ENCODE measurements around the gene CADPS.

Gene CADPS

DNA sequence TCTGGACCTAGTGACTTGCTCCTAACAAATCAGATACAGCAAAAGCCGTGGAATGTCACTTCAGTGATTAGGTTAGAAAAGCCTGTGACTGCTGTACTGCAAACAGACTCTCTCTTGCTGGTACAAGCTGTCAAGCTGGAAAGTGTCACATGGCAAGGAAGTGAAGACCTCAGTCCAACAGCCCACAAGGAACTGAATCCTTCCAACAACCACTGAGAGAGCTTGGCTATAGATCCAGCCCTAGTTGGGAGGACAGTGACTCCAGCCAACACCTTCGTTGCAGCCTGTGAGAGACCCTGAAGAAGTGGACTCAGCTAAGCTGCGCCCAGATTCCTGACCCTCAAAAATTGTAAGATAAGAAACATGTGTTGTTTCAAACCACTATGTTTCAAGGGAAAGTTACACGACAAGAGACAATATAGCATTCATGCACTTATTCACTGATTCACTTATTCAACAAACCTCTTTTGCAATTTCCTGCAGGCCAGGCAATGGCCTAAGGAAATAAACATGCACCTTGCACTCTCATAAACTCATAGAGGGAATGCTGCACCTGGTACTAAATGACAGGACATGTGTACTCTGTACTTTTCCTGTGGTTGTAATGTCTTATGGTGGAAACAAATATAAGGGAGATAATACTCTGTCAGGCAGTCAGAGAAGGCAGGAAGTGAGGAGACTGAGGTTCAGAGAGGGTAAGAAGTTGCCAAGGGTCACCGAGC lies 142.9 kb downstream of the CADPS start:
- no peak for DNase-seq

GRCh38 chr3:62727981-62728380 lies 147.2 kb downstream of the CADPS start:
- no peak for DNase-seq

DNA sequence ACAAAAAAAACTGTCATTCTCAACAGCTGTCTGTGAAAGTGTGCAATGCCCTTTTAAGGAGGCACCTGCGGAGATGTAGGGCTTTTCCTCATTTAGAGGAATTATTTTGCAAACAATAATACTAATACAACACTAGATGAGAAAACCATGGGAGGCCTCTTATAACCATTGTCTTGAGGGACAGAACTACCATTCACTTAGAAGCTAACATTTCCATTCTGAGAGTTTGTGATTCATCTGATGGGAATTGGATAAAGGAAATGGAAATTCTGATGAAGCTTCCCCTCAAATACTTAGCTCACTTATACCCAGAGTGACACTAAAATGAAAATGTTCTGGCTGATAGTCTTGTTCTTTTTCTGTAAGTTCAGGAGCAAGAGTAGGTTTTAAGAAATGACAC lies 147.7 kb downstream of the CADPS start:
- peak; percentile 29 for DNase-seq

GRCh38 chr3:62724503-62724902 lies 150.7 kb downstream of the CADPS start:
- DNase-seq = no peak

- DNase-seq = no peak
Measured at GRCh38 chr3:62723914-62724217, 151.3 kb downstream of the CADPS start.

DNA sequence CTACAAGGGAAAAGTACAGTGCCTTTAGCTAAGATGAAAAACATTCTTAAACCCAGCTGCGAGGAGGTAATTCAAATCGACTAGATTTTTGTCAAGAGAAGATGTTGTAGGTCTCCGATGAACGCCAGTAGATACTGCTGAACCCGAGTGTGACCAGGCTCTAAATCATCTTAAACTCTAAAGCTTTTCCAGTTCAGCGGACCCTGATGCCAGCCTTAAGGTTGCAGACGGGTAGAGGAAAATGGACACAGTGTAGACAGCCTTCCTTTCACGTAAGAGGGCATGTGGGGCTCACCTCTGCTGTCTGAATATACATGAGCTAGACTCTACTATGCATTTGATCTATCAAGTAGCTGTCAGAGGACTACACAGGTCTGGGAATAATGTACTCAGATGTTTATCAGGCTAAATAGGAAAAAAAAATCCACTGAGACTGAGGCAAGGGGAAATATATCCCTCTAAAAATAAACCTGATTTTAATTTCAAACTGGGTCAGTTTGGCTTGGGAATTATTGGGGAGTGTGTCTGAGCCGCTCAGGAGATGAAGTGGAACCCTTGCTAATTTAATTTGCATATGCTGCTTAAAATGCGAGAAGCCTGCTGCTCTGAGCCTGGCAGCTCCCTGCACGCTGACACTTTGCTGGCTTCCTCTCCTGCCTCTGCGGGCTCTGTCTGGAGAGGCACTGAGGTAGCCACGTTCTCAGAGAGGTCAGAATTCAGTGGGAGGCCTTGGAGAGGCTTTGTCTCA lies 151.9 kb downstream of the CADPS start:
- DNase-seq = no peak

DNA sequence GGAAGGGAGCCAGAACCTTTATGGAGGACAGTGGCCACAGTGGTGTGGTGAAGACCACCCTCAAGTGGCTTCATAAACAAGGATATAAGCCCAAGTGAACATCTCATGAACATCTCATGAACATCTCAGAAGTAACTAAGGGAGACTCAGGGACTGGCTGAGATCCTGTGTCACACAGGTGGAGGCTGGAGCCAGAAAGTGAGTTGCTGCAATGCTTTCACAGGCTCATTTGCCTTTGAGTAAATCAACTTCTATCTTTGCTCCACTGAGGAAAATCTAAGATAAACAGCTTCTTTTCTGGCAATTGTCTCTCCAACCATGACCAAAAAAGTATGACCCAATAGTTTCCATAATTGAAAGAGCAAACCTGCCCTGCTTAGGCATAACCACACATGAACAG lies 152.9 kb downstream of the CADPS start:
- no peak for DNase-seq

DNA sequence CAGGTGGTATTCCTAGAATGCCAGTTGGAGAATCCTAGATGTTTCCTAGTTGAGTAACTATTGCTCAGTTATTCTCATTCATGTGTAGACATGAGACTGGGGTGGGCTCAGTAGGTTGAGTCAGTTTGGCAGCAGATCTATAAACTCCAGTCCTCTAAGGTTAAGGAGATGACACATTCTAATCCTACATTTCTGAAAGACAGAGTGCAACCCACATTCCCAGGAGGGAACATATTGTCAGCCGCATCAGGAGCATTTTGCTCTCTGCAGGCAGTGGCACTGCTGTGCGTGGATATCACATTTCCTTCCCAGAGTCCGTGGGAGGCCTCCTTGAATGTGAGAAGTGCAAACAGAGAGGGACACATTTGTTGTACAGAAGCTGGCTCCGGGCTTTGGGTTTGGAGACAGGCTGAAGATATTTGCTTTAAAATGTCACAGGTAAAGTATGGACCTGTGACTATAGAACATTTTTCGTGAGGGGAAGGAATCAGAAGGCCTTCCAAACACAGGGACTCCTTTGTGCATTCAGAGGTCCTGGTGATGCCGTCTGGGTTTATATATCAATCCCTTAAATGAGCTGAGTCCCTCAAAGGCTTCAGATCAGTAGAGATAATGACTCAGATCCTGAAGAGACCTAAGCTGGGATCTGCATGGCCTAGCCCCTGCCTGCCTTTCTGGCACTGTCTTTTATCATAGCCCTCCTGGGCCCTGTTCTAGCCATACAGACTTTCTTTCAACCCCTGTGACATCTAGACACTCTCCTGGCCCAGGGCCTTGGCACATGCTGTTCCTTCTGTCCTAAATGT lies 156.5 kb downstream of the CADPS start:
- no peak for DNase-seq

- no peak for DNase-seq
Measured at GRCh38 chr3:62718011-62718410, 157.2 kb downstream of the CADPS start.

- no peak for DNase-seq
Measured at GRCh38 chr3:62712746-62713145, 162.5 kb downstream of the CADPS start.

GRCh38 chr3:62710751-62711150 lies 164.5 kb downstream of the CADPS start:
- DNase-seq = no peak

DNA sequence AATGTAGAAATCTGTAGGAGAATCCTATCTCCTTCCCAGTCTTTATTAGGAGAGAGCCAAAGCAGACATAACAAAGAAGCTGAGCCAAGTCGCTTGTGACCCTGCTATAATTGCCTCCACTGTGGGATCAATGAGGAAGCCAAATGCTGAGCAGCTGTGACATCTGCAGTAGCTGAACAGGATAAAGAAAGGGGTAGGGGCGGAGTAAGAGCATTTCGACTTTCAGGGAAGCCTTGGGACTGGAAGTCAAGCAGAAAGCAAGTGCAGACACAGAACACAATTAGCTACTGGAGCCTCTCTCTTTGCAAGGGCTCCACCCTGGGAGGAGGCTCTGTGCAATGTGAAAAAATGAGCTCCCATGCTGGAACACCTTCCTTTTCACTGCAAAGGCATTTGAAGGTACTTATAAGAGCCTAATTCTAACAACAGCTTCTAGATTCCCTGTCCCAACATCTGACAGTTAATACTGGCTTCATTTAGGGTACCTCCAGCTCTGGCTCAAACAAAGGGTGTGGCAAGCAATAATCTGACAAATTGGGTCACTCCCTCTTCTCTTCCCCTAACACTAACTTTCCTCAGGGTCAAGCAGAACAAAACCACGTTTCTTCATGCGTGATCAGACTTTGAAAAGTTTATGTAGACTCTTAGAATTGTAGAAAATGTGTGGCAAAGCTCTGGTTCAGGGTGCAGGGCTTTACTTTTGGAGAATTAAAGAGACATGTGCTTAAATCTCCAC lies 166.4 kb downstream of the CADPS start:
- no peak for DNase-seq

DNA sequence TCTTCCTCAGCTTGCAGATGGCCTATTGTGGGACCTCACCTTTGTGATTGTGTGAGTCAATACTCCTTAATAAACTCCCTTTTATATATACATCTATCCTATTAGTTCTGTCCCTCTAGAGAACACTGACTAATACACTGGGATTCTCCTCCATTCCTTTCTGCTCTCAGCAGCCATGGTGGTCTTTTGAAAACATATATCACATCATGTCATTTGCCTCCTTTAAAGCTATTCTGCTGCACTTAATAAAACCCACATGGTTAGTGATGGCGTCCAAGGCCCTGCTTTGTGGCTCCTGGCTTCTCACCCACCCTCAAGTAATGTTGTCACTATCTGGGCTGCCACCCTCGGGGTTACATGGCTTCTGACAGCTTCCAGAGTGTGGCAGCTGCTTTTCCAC lies 169.5 kb downstream of the CADPS start:
- DNase-seq = no peak

- no peak for DNase-seq
Measured at GRCh38 chr3:62703451-62704167, 171.6 kb downstream of the CADPS start.

- no peak for DNase-seq
Measured at GRCh38 chr3:62700357-62700756, 174.9 kb downstream of the CADPS start.

- DNase-seq = no peak
Measured at GRCh38 chr3:62699728-62700127, 175.5 kb downstream of the CADPS start.

DNA sequence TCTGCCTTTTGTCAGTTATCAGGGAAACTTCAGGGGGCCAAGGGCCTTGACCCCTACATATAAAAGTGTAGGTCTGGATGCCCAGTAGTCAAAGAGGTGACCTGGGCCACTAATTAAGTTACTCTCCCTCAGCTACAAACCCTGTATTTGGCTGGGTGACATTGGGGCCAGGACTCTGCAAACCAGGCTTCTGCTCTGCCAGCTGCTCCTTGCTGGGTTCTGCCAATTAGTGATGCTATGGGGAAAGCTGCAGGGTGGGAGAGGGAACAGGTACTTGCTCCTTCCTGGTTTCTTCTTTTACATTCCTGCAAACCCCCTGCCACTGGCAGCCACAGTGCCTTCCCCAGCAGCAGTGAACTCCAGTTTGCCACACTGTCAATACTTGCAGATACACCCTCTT lies 179.2 kb downstream of the CADPS start:
- no peak for DNase-seq

DNA sequence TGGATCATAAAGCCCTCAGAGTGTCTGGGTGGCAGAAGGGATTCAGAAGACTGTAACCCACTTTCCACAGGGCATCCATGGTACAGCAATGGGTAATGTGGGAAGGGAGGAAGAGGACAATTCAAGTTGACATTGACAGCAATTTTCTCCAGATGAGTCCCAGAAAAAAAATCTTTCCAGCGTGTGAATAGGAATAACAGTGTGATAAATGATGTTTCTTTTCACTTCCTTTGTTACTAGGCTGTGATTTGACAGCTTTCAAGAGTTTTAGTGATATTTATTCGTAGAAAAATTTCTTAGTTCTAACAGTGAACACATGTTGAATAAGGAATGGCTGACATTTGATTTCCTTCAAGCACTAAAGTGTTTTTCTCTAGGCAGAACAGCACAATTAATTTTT lies 186.4 kb downstream of the CADPS start:
- no peak for DNase-seq

DNA sequence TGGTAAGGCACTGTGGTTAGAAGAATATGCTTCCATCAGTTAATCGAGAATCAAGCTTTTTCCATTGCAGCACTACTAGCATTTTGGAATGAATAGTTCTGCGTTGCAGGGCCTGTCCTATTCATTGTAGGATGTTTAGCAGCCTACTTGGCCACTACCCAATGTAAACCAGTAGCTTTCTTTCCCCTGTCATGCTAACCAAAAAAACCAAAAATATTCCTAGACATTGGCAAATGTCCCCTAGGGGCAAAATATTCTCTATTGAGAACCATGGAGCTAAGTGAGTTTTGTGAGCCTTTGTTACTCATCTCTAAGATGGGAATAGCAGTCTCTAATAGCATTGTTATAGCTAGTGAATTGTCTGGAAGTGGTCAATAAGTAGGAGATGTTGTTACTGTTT lies 187.2 kb downstream of the CADPS start:
- no peak for DNase-seq

- DNase-seq = no peak
Measured at GRCh38 chr3:62686503-62687294, 188.5 kb downstream of the CADPS start.

DNA sequence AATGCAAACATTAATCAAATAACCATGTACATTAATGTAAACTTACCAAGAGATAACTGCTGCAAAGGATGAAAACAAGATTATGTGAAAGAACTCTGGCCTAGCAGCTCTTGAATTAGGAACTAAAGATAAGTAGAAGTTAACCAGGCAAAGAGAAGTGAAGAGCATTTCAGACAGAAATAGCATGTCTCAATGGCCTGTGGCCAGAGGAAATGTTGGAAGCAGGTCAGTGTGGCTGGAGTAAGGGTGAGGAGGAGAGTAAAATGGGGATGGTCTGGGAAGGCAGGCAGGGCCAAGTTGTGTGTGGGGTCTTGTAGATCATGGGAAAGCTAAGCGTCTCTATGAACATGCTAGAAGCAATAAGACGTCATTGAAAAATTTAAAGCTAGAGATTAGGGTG lies 192.4 kb downstream of the CADPS start:
- no peak for DNase-seq

- DNase-seq = no peak
Measured at GRCh38 chr3:62679988-62680387, 195.2 kb downstream of the CADPS start.

Data from NCI-H748 treated with DMSO at 0.1 percent for 48 hours (cell line).